Central memory CD8-positive, alpha-beta T cell (primary cell): Measurements from ENCODE around the gene CRIP3.

ENCODE experiments used
- ATAC-seq: fragments of 150-1000 bp; cut with Tn5 transposase; replicated peaks from 2 replicates; pipeline ENCODE4 v1.10.0; 2022; ENCODE audit warnings: mild to moderate bottlenecking, moderate FRiP score, moderate number of reproducible peaks; ENCODE audit not compliant: poor library complexity, severe bottlenecking; ENCODE audit errors: extremely low read depth
- DNase-seq, 2 donors: peaks; one replicate each; pipeline ENCODE4 v3.0.0; 2021; ENCODE audit warnings: low spot score in 2 of 2
- H3K27ac Mint-ChIP-seq: one replicate; pipeline ENCODE4 v1.8.0; 2022; ENCODE audit warnings: low read depth, mild to moderate bottlenecking, moderate library complexity, mixed read lengths
- H3K27me3 Mint-ChIP-seq: one replicate; pipeline ENCODE4 v1.8.0; 2022; ENCODE audit warnings: mixed read lengths
- H3K36me3 Mint-ChIP-seq: one replicate; pipeline ENCODE4 v1.8.0; 2022; ENCODE audit warnings: mild to moderate bottlenecking, moderate library complexity, mixed read lengths; ENCODE audit not compliant: insufficient read depth
- H3K4me1 Mint-ChIP-seq: one replicate; pipeline ENCODE4 v1.8.0; 2022; ENCODE audit warnings: mixed read lengths
- H3K4me3 Mint-ChIP-seq: one replicate; pipeline ENCODE4 v1.8.0; 2022; ENCODE audit warnings: mild to moderate bottlenecking, moderate library complexity, mixed read lengths
- H3K9me3 Mint-ChIP-seq: one replicate; pipeline ENCODE4 v1.8.0; 2022; ENCODE audit warnings: mixed read lengths

Gene CRIP3

DNA sequence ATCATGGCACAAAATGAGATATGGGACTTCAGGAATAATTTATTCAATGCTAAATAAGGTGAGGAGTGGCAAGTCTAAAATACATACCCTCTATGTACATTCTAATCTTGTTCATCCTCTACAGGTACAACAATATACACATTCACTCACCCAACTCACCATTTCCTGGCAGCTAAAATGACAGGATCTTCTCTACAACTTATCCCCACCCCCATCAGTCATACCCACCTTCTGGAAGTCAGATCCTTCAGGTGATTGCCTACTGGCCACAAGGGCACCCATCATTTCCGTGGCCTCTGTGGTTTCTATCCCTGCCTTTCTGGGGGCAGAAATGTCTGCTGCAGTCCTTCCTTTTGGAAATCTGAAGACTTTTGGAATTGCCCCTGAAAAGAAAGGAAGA, 22.8 kb upstream of the CRIP3 start:
- H3K4me3 Mint-ChIP-seq, result no peak overlapping the region
- peaks cover 8% of the 10 kb centered on the region for H3K36me3 Mint-ChIP-seq
- no peaks in the 10 kb centered on the region for H3K27me3 Mint-ChIP-seq
- no peak overlapping the region for H3K27ac Mint-ChIP-seq
- peaks cover 13% of the 10 kb centered on the region for H3K4me1 Mint-ChIP-seq
- H3K9me3 Mint-ChIP-seq, result no peaks in the 10 kb centered on the region
- ATAC-seq, result no peak
- DNase-seq, result no peak

DNA sequence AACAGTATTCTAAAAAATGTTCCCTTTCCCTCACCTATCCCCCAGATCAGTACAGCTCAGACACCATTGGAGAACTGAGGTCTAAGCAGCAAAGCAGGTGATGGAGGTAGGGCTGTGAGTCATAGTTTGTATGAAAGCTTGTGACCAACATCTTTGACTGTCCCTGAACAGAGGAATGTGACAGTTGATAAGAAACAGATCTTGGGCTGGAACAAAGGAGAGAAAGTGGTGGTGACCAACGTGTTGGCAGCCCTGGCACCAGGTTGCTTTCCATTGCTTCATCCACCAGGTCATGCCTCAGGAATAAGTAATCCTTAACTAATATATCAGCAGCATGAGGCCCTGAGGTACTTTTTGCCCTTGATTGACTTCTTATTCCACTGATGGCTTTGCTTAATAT, 19.9 kb upstream of the CRIP3 start:
- DNase-seq (no peak), ATAC-seq (no peak)
- H3K36me3 Mint-ChIP-seq, result peaks cover 10% of the 10 kb centered on the region
- no peaks in the 10 kb centered on the region for H3K9me3 Mint-ChIP-seq
- H3K4me1 Mint-ChIP-seq, result peaks cover 13% of the 10 kb centered on the region
- H3K27ac Mint-ChIP-seq, result no peak overlapping the region
- no peaks in the 10 kb centered on the region for H3K27me3 Mint-ChIP-seq
- no peak overlapping the region for H3K4me3 Mint-ChIP-seq

DNA sequence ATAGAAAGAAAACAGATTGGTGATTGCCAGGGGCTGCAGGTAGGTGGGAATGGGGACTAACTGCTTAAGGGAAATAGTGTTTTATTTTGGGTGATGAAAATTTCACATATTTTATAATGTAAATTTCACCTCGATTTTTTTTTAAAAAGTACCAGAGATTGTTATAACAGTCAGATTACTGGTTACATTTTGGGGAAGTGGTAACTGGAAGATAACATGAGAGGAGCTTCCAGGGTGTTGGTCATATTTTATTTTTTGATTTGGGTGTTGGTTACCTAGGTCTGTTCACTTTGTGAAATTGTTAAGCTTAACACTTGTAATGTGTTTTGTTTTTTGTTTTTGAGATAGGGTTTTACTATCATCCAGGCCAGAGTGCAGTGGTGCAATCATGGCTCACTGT, 17.2 kb upstream of the CRIP3 start:
- DNase-seq (no peak), ATAC-seq (no peak)
- Mint-ChIP-seq H3K4me1 (no peaks in the 10 kb centered on the region), H3K27ac (no peak overlapping the region), H3K9me3 (no peaks in the 10 kb centered on the region), H3K36me3 (peaks cover 6% of the 10 kb centered on the region), H3K27me3 (no peaks in the 10 kb centered on the region), H3K4me3 (no peak overlapping the region)

DNA sequence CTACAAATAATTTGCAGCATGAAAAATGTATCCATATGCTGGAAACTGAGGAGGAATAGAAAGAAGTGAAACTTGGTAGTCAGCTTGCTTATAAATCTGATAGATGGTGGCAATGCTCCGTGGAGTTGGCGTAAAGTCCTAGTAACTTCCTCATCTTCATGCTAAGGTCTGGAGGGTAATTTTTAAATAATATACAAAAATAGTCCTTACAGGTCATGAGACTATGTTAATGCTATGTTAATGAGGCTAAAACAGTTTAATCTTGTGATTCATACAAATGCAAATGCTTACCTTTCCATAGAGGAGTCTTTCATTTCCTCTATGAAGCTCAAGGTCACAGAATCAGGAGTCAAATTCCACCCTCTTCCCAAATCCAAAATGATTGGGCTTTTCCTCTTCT, 9.4 kb upstream of the CRIP3 start:
- ATAC-seq (no peak), DNase-seq (no peak)
- no peaks in the 10 kb centered on the region for H3K4me1 Mint-ChIP-seq
- no peak overlapping the region for H3K4me3 Mint-ChIP-seq
- peaks cover 2% of the 10 kb centered on the region for H3K36me3 Mint-ChIP-seq
- H3K27ac Mint-ChIP-seq, result no peak overlapping the region
- H3K9me3 Mint-ChIP-seq, result no peaks in the 10 kb centered on the region
- no peaks in the 10 kb centered on the region for H3K27me3 Mint-ChIP-seq

DNA sequence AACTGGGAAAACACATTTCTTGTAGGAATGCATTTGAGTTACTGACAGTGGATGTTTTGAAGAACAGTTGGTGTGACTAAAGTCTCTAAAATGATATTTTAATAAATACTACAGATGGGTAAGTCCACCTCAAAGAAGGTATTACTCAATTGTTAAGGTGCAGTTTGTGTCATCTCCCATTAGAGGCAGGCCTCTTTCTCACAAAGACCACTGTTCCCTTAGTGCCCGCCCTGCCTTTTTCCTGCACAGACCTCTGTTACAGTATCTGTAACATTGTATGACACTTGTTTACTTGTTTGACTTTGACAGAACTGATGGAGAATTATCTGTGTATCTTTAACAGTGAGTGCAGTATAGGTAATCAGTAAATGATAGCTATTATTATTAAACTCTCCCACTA, 5.2 kb upstream of the CRIP3 start:
- H3K27ac Mint-ChIP-seq, result no peak overlapping the region
- no peak for ATAC-seq
- H3K4me3 Mint-ChIP-seq, result no peak overlapping the region
- no peaks in the 10 kb centered on the region for H3K27me3 Mint-ChIP-seq
- no peaks in the 10 kb centered on the region for H3K9me3 Mint-ChIP-seq
- peaks cover 2% of the 10 kb centered on the region for H3K36me3 Mint-ChIP-seq
- H3K4me1 Mint-ChIP-seq, result peaks cover 1% of the 10 kb centered on the region
- no peak for DNase-seq

DNA sequence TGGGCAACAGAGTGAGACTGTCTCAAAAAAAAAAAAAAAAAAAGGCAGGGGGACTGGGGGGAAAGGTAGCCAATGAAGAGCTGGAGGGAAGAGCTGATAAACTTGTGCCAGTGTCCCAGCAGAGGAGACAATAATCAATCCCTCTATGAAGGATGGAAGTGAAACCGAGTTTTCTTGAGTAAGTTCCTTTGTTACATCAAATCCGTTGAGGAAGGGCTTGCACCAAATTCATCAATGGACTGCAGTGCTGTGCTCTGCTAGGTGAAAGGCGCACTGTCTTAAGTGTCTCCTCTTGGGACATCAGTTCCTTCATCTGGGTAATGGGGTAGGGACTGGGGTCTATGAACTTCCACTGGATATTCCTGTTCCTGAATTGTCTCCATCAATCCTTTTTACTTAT, 3.0 kb upstream of the CRIP3 start:
- peaks cover 12% of the 10 kb centered on the region for H3K4me1 Mint-ChIP-seq

DNA sequence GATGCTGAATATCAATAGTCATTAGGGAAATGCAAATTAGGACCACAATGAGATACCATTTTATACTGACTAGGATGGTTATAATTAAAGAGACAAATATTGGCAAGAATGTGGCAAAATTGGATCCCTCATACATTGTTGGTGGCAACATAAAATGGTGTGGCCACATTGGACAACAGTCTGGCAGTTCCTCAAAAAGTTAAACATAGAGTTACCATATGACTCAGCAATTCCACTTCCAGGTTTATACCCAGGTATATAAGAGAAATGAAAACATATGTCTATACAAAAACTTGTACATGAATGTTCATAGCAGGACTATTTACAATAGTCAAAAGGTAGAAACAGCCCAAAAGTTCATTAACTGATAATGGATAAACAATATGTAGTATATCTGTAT, 2.0 kb upstream of the CRIP3 start:
- H3K27ac Mint-ChIP-seq, result no peak overlapping the region
- peaks cover 2% of the 10 kb centered on the region for H3K36me3 Mint-ChIP-seq
- peaks cover 7% of the 10 kb centered on the region for H3K27me3 Mint-ChIP-seq
- no peaks in the 10 kb centered on the region for H3K9me3 Mint-ChIP-seq
- DNase-seq (no peak), ATAC-seq (no peak)
- peaks cover 12% of the 10 kb centered on the region for H3K4me1 Mint-ChIP-seq
- H3K4me3 Mint-ChIP-seq, result no peak overlapping the region

More for the DNA sequence above, 3.0 kb upstream of the CRIP3 start:
- DNase-seq (no peak), ATAC-seq (no peak)
- Mint-ChIP-seq H3K36me3 (peaks cover 2% of the 10 kb centered on the region), H3K27me3 (peaks cover 7% of the 10 kb centered on the region), H3K9me3 (no peaks in the 10 kb centered on the region), H3K4me3 (no peak overlapping the region), H3K27ac (no peak overlapping the region)

DNA sequence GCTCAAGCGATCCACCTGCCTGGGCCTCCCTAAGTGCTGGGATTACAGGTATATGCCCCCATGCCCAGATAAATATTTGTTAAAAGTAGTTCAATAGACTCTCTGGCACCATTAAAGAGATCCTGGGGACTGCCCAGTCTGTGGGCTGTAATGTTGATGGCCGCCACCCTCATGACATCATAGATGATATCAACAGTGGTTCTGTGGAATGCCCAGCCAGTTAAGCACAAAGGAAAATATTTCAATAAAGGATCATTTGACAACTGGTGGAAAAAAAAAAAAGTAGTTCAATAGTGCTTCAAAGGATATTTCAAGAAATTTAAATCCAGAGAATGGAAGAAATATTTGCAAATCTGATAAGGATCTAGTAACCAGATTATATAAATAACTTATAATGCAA, 1.5 kb upstream of the CRIP3 start:
- H3K27me3 Mint-ChIP-seq, result peaks cover 7% of the 10 kb centered on the region
- no peaks in the 10 kb centered on the region for H3K9me3 Mint-ChIP-seq
- H3K4me3 Mint-ChIP-seq, result no peak overlapping the region
- H3K36me3 Mint-ChIP-seq, result no peaks in the 10 kb centered on the region
- DNase-seq (no peak), ATAC-seq (no peak)
- no peak overlapping the region for H3K27ac Mint-ChIP-seq
- peaks cover 12% of the 10 kb centered on the region for H3K4me1 Mint-ChIP-seq

DNA sequence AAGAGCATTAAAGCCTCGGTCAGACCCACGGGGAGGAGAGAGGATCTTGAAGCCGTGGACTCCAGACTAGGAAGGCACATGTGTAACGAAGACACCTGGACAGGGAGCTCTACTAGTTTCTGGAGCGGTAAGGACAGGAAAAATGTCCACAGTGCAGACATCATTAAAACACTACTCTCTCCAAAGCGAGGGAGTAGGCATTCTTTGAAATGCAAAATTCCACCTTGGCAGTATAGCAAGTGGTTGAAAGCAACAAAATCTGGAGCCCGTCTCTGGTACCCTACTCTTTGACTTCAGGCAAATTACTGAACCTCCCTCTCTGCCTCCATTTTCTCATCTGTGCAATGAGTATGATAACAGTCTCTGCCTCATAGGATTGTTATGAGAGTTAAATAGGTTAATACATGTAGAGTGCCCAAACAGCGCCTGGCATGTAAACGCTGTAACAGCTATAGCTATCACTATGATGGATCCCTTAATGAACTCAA, 408 bp upstream of the CRIP3 start:
- Mint-ChIP-seq H3K27me3 (peaks cover 7% of the 10 kb centered on the region), H3K4me3 (peak overlapping the region; percentile 72), H3K36me3 (no peaks in the 10 kb centered on the region), H3K4me1 (peaks cover 12% of the 10 kb centered on the region), H3K9me3 (no peaks in the 10 kb centered on the region), H3K27ac (no peak overlapping the region)
- ATAC-seq, result no peak
- no peak for DNase-seq

DNA sequence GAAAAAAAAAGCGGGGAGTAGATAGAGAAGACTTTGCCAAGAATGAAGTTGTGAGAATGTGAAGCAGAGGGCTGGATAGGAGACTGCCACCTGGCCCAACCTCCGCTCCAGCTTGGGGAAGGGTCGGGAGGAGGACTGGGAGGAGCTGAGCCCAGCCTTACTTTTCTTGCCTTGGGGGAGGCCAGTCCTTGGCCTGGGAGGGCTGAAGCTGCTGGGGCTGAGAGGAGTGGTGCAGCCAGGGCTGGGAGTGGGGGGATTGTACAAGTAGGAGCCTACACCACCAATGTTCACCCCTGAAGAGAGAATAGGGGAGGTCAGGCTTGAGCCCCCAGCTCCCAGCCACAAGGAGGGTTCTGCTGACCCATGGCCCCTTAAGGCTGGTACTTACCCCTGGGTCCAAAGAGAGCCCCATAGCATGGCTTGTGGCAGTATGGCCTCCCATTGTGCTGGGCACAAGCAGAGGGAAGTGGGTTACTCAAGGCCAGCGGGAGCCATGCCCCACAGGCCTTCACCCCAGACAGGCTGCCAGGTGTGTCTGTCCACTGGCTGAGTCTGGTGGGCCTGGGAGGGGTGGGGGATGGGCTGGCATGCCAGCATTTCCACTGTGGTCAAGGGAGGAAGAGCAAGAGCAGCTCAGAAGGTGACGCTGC, 1.1 kb downstream of the CRIP3 start:
- Mint-ChIP-seq H3K9me3 (no peaks in the 10 kb centered on the region), H3K36me3 (no peaks in the 10 kb centered on the region), H3K4me3 (peak overlapping the region; percentile 72), H3K4me1 (peaks cover 12% of the 10 kb centered on the region), H3K27ac (no peak overlapping the region), H3K27me3 (peaks cover 7% of the 10 kb centered on the region)
- no peak for ATAC-seq
- DNase-seq, result no peak

DNA sequence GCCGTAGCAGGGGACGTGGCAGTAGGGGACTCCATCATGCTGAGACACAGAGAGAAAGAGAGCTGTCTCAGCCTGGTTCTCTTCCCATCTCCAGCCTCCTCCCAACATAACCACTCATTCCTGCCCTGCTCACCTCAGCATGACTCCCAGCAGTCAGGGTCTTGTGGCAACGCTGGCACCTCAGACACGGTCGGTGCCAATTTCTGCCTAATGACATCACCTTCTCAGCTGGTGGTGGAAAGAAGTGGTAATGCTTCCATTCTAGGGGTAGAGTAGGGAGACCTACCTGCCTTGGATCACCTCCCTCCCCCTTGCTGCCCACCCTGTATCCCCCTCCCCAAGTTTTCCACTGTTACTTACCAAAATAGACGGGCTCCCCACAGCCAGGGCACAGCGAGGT, 2.5 kb downstream of the CRIP3 start:
- DNase-seq (no peak), ATAC-seq (no peak)
- Mint-ChIP-seq H3K27ac (no peak overlapping the region), H3K4me3 (no peak overlapping the region), H3K9me3 (no peaks in the 10 kb centered on the region), H3K4me1 (peaks cover 12% of the 10 kb centered on the region), H3K27me3 (peaks cover 22% of the 10 kb centered on the region), H3K36me3 (no peaks in the 10 kb centered on the region)

DNA sequence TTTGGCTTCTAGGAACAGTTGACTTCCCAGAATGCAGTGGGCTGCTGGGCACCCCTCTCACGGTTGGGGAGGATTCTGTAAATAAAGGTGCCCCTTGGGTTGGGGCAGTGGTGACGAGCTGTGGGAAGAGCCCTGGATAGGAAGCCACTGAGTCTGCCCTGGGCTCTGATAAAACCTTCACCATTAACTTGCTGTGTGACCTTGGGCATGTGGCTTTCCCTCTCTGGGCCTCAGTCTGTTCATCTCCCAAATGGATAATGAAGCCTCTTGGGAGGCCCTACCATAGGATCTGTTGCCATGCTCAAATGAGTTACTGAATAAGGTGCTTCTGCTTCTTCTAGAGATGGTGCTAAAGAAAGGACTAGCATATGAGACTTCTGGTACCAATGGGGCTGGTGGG, 3.7 kb downstream of the CRIP3 start:
- Mint-ChIP-seq H3K27me3 (peaks cover 34% of the 10 kb centered on the region), H3K4me1 (peaks cover 12% of the 10 kb centered on the region), H3K4me3 (no peak overlapping the region), H3K36me3 (no peaks in the 10 kb centered on the region), H3K9me3 (no peaks in the 10 kb centered on the region), H3K27ac (no peak overlapping the region)
- ATAC-seq, result no peak
- DNase-seq, result no peak

DNA sequence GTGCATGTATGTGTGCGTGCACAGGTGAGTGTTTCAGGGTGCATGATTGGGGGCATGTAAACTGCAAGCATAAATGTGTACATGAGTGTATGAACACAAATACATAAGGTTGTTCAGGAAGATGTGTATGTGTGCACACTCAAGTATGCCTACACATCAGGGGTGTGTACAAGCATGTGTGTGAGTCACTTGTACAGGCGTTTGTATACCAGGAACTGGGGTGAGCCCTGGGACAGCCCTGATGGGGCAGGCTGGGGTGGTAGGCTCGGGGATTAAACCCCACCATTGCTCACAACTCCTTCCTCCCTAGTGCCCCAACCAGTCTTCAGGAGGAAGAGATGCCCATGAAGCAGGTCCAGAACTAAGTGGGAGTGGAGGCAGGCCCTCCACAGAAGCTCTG, 4.3 kb downstream of the CRIP3 start:
- ATAC-seq (no peak), DNase-seq (no peak)
- peaks cover 39% of the 10 kb centered on the region for H3K27me3 Mint-ChIP-seq
- no peaks in the 10 kb centered on the region for H3K36me3 Mint-ChIP-seq
- peaks cover 12% of the 10 kb centered on the region for H3K4me1 Mint-ChIP-seq
- H3K9me3 Mint-ChIP-seq, result no peaks in the 10 kb centered on the region
- H3K4me3 Mint-ChIP-seq, result no peak overlapping the region
- no peak overlapping the region for H3K27ac Mint-ChIP-seq
